Measurements from ENCODE around the gene PEAK1.

GRCh38 chr15:77454265-77454664 is 34.4 kb upstream of the PEAK1 start:
- TF ChIP-seq CTCF (IDR thresholded peaks at IDR 0.05) (no peak), POLR2A (IDR thresholded peaks at IDR 0.05; ENCODE audit: low read depth) (no peak), POLR2AphosphoS5 (IDR thresholded peaks at IDR 0.05) (no peak), EP300 (IDR thresholded peaks at IDR 0.05) (no peak)
